Renal cortical epithelial cell (primary cell): ENCODE results near the gene OR10P1. TPM values are rescaled to one million over a fixed set of nuclear protein-coding genes. Genes with fewer than 3 reads are reported as not detected.

Source experiments
- DNase-seq: peaks from one replicate; pipeline ENCODE4 v3.0.0-alpha.2; 2011; ENCODE audit warnings: low read depth
- total RNA-seq: library from RNA; depleted of rRNA; stranded (reverse); fragments of >200 nt; gene quantifications from 2 replicates; pipeline ENCODE4 v1.2.3, GENCODE V29; 2014

Gene OR10P1
- total RNA-seq, 1 donor from 2014 or later = not detected

DNA sequence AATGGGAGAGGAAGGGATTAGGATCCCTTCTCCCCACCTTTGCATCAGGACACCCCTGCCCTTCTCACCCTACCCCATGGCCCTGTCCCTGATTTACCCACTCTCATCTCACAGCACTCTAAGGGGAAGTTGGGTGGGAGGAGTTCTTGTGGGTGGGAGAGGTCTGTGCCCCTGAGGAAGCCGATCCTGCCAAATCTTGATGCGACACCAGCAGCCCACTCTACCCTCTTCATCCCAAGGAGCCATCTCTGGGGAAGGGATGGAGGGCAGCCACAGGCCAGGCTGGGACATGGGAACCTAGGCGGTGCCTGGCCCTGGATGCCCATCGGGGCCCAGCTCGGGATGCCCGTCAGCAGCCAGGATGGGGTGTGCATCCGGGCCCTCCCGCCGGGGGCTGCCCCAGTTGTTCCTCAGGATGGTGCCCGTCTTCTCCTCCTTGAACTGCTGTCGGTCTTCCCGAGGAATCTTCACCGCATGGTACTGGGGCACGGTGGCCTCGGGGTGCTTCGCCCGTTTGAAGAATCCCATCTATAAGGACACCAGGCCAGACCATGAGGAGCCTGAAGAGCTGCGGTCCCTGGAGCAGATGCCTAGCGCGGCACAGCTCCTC, 48.2 kb downstream of the OR10P1 start:
- no peak for DNase-seq

- no peak for DNase-seq
Observed at GRCh38 chr12:55685671-55686070, 49.0 kb downstream of the OR10P1 start.

DNA sequence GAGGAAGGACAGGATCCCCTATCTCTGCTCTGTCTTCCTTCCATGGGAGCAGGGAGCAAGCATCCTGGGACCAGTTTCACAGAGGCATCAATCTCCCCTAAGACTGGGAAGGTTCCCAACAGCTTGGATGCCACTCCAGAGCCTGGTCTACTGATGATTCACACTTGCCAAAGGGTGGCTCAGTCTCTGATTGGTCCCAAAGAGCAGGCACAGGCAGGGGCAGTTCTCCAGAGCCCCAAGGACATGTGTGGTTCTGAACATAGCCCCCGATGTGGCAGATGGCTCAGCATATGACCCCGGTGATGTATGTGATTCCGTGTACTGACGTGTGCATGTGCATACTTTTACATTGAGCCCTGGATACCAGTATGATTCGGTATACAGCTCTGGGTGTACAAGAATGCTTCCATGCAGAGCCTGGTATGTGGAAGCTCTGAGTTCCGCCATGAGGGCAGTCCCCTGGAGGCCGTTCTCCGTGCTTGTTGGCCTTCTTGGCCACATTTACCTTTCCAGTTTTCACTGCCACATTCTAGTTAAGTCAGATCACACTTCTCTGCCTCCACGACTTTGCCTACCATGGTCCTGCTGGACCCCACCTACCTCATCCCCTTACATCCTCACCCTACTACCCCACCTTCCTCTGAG, 49.8 kb downstream of the OR10P1 start:
- DNase-seq = no peak

Other genes starting within 250 kb of the OR10P1 start
- not detected in 2 replicates for gene OR6C65, start 236.4 kb upstream of the OR10P1 start, total RNA-seq
- not detected in 2 replicates for gene OR6C76, start 210.6 kb upstream of the OR10P1 start, total RNA-seq
- not detected in 2 replicates for gene OR6C2, start 192.8 kb upstream of the OR10P1 start, total RNA-seq
- gene OR6C70, start 166.8 kb upstream of the OR10P1 start, total RNA-seq = not detected in 2 replicates
- not detected in 2 replicates for gene OR6C68, start 144.5 kb upstream of the OR10P1 start, total RNA-seq
- gene OR6C4, start 87.3 kb upstream of the OR10P1 start, total RNA-seq = not detected in 2 replicates
- gene OR2AP1, start 64.4 kb upstream of the OR10P1 start, total RNA-seq = not detected in 2 replicates
- gene ITGA7, start 71.0 kb downstream of the OR10P1 start, total RNA-seq = under 0.01 and 1.0 TPM in 2 replicates
- 45.7 and 54.7 TPM in 2 replicates for gene BLOC1S1, start 79.2 kb downstream of the OR10P1 start, total RNA-seq
- 1.6 and 2.7 TPM in 2 replicates for gene RDH5, start 83.5 kb downstream of the OR10P1 start, total RNA-seq
- 688 and 1,583 TPM in 2 replicates for gene CD63, start 92.1 kb downstream of the OR10P1 start, total RNA-seq
- gene GDF11, start 106.2 kb downstream of the OR10P1 start, total RNA-seq = 1.9 and 7.7 TPM in 2 replicates
- 123 and 141 TPM in 2 replicates for gene SARNP, start 180.8 kb downstream of the OR10P1 start, total RNA-seq
- gene ORMDL2, start 181.1 kb downstream of the OR10P1 start, total RNA-seq = 35.5 and 67.0 TPM in 2 replicates
- gene DNAJC14, start 192.7 kb downstream of the OR10P1 start, total RNA-seq = 65.5 and 66.7 TPM in 2 replicates
- gene MMP19, start 206.0 kb downstream of the OR10P1 start, total RNA-seq = 1.0 and 2.6 TPM in 2 replicates